IPS-18a (cell line): Measurements from ENCODE around the gene CACNA1H.

Source experiments
- H3K27ac ChIP-seq: one replicate; pipeline ENCODE4 v1.5.1; 2013; ENCODE audit warnings: low read length
- H3K27me3 ChIP-seq: one replicate; pipeline ENCODE4 v1.6.1; 2013; ENCODE audit warnings: mild to moderate bottlenecking, low read length; ENCODE audit not compliant: control insufficient read depth, insufficient read depth
- H3K36me3 ChIP-seq: one replicate; pipeline ENCODE4 v1.6.1; 2013; ENCODE audit warnings: low read depth, low read length; ENCODE audit not compliant: control insufficient read depth
- H3K4me1 ChIP-seq: one replicate; pipeline ENCODE4 v1.6.1; 2013; ENCODE audit warnings: low read depth, low read length; ENCODE audit not compliant: control insufficient read depth
- H3K4me3 ChIP-seq: one replicate; pipeline ENCODE4 v1.5.1; 2013; ENCODE audit warnings: low read length
- H3K9ac ChIP-seq: one replicate; pipeline ENCODE4 v1.6.1; 2013; ENCODE audit warnings: mild to moderate bottlenecking, low read length, moderate library complexity
- H3K9me3 ChIP-seq: one replicate; pipeline ENCODE4 v1.6.1; 2013; ENCODE audit warnings: low read depth, low read length; ENCODE audit not compliant: control insufficient read depth

Gene CACNA1H

DNA sequence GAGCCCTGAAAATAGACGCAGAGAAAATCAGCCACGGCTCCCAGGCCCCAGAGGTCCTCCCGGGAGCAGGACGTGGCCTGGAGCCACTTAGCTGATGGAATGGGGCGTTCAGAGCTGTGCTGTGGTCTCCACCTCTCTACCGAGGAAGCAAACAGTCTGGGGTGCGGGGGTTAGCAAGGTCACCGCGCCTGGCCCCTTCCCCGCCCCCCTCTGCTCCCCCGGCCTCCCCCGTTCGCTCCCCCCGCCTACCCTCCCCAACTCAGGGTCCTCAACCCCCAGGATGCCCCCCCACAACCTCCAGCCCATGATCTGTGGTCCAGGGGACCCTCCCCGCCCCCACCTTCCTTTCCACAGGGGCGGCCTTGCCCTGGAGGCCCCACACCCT is 36.2 kb upstream of the CACNA1H start:
- H3K36me3 ChIP-seq, result no peaks in the 10 kb centered on the region
- peaks cover 4% of the 10 kb centered on the region for H3K27me3 ChIP-seq
- no peak overlapping the region for H3K4me3 ChIP-seq
- H3K9ac ChIP-seq, result no peak overlapping the region
- no peak overlapping the region for H3K27ac ChIP-seq
- no peaks in the 10 kb centered on the region for H3K9me3 ChIP-seq
- no peaks in the 10 kb centered on the region for H3K4me1 ChIP-seq

DNA sequence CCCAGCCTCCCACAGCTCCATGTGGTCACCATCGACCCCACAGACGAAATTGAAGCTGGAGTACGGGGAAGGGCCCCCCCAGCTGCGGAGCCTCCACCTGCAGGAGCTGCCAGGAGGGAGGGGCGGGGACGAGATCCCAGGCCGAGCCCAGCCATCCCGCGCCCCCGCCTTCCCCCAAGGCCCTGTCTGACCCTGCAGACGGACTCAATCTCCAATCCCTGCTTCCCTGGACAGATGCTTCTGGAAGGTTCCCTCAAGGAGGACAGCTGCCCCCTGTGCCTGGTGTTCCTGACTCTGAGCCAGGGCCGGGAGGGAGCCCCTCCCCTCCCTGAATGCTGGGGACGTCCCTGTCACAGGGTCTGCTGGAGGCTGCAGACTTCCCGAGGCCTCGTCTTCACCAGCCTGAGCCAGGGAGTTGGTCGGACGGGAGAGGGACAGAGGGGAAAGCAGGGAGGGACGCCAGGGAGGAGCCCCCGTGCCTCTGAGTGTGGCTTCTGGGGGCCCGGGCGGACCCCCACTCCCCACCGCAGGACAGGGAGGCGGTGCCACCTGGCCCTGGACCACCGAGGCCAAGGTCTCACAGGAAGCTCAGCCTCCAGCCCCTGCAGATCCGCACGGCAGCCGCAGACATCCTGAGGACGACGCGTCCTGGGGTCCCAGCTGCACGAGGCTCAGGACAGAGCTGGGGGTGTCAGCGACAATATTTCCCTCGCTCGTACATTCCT is 35.6 kb upstream of the CACNA1H start:
- Histone ChIP-seq H3K9ac (no peak overlapping the region), H3K9me3 (no peaks in the 10 kb centered on the region), H3K4me1 (no peaks in the 10 kb centered on the region), H3K27me3 (peaks cover 4% of the 10 kb centered on the region), H3K4me3 (no peak overlapping the region), H3K36me3 (no peaks in the 10 kb centered on the region), H3K27ac (no peak overlapping the region)

DNA sequence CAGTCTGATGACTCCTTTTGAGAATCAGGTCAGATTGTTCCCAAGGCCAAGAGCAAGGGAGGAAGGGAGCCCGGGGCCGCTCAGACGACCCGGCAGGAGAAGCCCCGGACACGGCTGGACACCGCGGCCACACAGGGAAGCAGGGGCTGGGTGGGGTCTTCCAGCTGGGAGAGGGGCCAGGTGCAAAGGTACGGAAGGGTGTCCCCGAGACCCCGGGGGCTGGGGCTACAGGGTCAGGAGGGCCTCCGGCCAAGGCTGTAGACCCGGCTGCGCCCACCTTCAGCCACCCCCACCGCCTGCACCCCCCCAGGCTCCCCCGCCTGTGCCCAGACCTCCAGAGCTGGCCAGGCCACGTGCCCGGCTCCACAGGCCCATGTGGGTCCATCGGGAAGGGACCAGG is 35.0 kb upstream of the CACNA1H start:
- no peaks in the 10 kb centered on the region for H3K9me3 ChIP-seq
- H3K27me3 ChIP-seq, result peaks cover 4% of the 10 kb centered on the region
- no peak overlapping the region for H3K9ac ChIP-seq
- no peaks in the 10 kb centered on the region for H3K36me3 ChIP-seq
- no peak overlapping the region for H3K4me3 ChIP-seq
- no peaks in the 10 kb centered on the region for H3K4me1 ChIP-seq
- H3K27ac ChIP-seq, result no peak overlapping the region

DNA sequence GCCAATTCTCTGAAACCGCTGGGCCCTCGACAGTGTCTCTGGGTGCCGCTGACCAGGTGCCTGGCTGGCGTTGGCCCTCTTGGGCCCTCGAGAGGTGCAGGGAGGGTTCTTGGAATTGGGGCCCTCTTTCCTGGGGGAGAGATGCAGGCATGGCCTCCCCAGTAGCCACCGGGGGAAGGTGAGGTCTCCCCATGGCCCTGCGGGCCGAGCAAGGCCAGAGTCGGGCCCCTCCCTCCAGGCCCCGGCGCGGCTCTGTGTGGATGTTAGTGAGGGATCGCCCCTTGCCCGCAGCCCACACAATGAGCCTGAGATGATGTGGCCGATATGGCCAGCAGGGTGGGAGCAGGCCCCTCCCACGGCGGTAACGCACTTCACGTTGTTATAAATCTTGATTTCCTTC is 33.8 kb upstream of the CACNA1H start:
- no peak overlapping the region for H3K27ac ChIP-seq
- H3K4me3 ChIP-seq, result no peak overlapping the region
- no peak overlapping the region for H3K9ac ChIP-seq
- H3K9me3 ChIP-seq, result no peaks in the 10 kb centered on the region
- no peaks in the 10 kb centered on the region for H3K27me3 ChIP-seq
- no peaks in the 10 kb centered on the region for H3K36me3 ChIP-seq
- H3K4me1 ChIP-seq, result no peaks in the 10 kb centered on the region

DNA sequence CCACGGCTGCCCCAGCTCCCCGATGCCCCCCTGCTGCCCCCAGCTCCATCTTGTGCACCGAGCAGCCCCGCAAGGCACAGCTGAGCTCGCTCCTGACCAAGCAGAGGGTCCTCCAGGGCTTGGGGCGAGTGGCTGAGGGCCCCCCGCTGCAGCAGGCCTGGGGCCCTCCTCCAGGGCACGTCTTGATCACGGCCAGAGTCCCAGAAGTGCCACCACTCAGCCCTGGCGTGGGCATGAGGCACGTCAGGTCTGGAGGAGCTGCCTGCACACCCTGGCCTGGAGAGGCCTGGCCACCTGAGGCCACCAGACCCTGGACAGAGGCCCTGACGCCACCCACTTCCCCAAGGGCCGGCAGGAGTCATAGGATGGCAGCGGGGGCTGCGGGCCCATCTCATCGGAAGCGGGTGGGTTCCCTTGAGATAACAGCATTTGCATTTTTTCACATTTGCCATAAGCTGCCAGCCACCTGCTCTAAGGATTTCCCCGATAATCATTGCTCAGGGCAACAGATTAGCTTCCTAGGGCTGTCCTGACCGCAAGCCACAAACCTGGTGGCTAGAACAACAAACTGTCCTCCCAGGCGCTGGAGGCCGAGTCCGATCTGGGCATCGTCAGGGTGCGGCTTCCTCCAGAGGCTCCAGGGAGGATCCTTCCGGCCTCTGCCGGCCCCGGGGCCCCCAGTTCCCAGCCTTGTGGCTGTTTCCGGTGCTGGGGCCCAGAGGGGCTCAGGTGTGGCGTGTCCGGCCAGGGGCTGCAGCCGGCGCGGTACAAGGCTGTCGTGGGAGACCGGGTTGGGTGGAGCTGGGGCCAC is 32.9 kb upstream of the CACNA1H start:
- Histone ChIP-seq H3K4me1 (no peaks in the 10 kb centered on the region), H3K27ac (no peak overlapping the region), H3K9me3 (no peaks in the 10 kb centered on the region), H3K27me3 (no peaks in the 10 kb centered on the region), H3K36me3 (no peaks in the 10 kb centered on the region), H3K4me3 (no peak overlapping the region), H3K9ac (no peak overlapping the region)

DNA sequence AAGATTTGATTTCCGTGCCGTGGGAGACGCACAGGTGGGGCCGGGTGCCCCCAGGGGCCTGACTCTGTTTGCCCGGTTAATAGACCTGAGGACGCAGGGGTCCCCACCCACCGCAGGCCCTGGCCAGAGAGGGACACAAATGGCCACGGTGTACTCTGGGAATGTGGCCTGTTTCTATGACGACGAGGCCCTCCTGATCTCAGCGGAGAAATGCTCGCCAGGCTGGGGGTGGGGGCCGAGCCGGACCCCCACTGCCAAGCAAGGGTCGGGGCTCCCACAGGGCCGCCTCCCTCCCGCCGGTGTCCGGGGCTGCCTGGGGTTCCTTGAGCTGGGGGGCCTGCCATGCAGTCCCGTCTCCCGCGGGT is 32.3 kb upstream of the CACNA1H start:
- no peak overlapping the region for H3K4me3 ChIP-seq
- no peaks in the 10 kb centered on the region for H3K9me3 ChIP-seq
- no peaks in the 10 kb centered on the region for H3K36me3 ChIP-seq
- H3K4me1 ChIP-seq, result no peaks in the 10 kb centered on the region
- no peak overlapping the region for H3K27ac ChIP-seq
- H3K9ac ChIP-seq, result no peak overlapping the region
- H3K27me3 ChIP-seq, result no peaks in the 10 kb centered on the region

DNA sequence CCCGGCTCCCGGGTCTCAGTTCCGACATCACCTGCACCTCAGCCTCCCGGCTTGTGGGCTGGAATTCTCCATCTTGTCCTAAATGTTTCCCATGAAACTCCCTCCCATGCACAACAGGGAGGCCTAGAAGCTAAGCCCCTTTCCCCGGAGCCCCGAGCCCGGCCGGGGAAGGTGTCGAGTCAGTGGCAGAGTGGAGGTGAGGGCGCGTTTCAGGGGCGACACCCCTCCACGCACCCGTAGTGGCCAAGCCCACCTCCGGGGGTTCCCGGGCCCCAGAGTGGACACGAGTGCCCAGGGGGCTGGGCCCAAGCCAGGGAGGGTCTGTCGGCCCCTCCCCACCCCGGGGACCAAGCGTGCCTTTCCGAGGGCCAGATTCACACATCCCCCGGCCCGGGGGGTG is 31.9 kb upstream of the CACNA1H start:
- no peaks in the 10 kb centered on the region for H3K36me3 ChIP-seq
- no peak overlapping the region for H3K4me3 ChIP-seq
- H3K27ac ChIP-seq, result no peak overlapping the region
- no peaks in the 10 kb centered on the region for H3K27me3 ChIP-seq
- H3K9ac ChIP-seq, result no peak overlapping the region
- H3K9me3 ChIP-seq, result no peaks in the 10 kb centered on the region
- H3K4me1 ChIP-seq, result no peaks in the 10 kb centered on the region

DNA sequence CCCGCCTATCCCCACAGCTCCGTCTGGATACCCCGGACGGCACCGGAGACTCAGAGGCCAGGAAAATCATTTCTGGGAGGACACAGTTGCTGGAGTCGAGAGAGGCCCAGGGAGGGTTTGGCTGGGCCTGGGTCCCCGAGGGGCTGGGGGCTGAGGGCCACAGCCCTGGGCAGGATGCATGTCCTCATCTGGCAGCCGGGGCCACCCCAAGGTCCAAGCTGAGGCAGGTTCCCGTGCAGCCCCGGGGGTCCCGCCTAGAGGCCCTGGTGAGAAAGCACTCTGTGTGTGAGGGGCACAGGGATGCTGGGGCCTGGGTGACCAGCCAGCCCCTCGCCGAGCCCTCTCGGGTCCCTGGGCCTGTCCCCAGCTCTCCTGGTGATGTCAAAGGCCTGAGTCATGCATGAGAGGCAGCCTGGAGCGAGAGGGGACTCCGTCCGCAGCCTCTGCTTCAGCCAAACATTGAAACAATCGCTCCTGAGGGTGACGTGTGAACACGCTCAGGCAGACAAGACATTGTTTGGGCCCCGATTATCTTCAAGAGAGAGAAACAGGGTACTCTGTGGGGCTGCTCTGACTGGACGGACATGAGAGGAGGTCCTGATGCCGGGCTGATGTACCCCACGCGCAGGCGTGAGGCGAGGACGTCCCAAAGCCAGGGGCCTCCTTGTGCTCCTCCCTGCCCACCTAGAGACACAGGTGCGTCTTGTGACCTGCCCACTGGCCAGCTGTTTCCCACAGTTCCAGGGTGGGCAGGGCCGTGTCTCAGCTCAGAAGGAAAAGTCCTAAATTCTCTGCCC is 31.1 kb upstream of the CACNA1H start:
- Histone ChIP-seq H3K4me3 (no peak overlapping the region), H3K4me1 (no peaks in the 10 kb centered on the region), H3K27ac (no peak overlapping the region), H3K9ac (no peak overlapping the region), H3K27me3 (no peaks in the 10 kb centered on the region), H3K36me3 (no peaks in the 10 kb centered on the region), H3K9me3 (no peaks in the 10 kb centered on the region)

DNA sequence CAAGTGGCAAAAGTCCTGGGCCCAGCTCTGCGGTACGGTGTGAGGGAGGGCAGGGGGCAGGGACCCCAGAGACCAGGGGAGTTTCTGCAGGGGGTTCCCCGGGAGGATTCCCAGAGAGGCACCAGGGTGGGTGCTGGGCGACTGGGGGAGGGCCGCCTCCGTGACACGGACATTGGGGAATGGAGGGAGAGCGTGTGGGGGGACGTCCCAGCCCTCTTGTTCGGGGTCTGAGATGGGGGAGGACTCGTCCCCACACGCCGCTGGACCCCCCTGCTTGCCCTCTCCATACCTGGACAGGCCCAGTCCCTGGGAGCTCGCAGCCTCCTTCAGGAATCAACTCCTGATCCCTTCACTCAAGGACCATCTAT is 30.5 kb upstream of the CACNA1H start:
- Histone ChIP-seq H3K36me3 (no peaks in the 10 kb centered on the region), H3K9ac (no peak overlapping the region), H3K4me3 (no peak overlapping the region), H3K27me3 (no peaks in the 10 kb centered on the region), H3K27ac (no peak overlapping the region), H3K9me3 (no peaks in the 10 kb centered on the region), H3K4me1 (no peaks in the 10 kb centered on the region)

DNA sequence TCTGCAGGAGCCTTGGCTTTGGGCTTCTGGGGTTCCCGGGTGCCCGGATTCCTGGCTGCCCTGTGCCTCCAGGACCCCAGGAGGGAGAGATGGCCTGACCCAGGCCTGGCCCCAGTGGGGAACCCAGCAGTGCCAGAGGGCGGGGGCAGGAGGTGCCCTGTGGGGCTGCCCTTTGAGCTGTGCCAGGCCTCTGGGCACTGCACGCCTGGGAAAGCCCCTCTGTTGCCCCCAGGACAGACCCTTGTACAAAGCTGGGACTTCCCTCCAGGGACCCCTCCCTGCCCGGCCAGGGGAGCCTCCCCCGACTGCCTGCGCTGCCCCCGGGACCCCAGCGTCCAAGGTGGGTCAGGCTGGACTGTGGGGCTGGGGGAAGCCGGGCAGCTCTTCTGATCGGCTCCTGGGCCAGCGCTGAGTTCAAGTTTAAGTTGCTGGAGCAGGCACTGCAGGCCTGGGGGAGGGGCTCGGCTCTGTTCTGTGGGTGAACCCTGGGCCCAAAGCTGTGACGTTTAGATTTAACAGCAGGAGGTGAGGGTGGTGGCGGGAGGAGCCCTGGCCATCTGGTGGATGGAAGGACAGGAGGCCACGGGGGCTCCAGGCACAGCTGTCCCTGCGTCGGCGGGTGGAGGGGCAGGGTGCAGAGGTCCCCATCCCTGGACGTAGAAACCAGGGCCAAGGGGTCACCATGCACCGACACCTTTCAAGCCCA is 29.2 kb upstream of the CACNA1H start:
- Histone ChIP-seq H3K36me3 (no peaks in the 10 kb centered on the region), H3K4me3 (no peak overlapping the region), H3K9ac (no peak overlapping the region), H3K27ac (no peak overlapping the region), H3K27me3 (no peaks in the 10 kb centered on the region), H3K4me1 (no peaks in the 10 kb centered on the region), H3K9me3 (no peaks in the 10 kb centered on the region)

DNA sequence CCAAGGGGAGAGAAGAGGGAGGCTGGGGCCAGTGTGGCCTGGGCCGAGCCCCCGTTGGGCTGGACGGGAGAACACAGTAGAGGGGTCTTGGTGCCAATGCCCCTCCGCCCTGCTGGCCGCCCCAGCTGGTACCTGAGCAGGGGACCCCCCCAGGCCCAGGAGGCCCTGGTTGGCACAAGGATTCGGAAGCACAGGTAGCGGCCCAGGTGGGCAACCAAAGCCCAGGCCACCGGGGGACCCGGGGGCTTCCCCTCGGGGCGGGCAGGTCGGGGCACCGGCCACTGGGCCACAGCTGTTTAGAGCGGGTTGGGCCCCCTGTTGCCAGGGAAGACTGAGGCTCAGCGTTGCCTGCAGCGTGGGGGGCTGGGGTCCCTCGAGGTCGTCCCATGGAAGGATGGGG is 28.6 kb upstream of the CACNA1H start:
- no peaks in the 10 kb centered on the region for H3K27me3 ChIP-seq
- H3K9me3 ChIP-seq, result no peaks in the 10 kb centered on the region
- H3K27ac ChIP-seq, result no peak overlapping the region
- no peak overlapping the region for H3K4me3 ChIP-seq
- no peak overlapping the region for H3K9ac ChIP-seq
- H3K36me3 ChIP-seq, result no peaks in the 10 kb centered on the region
- H3K4me1 ChIP-seq, result no peaks in the 10 kb centered on the region
